HCT116 (cell line): Measurements from ENCODE around the gene SFTPA2. TPM values are rescaled to one million over a fixed set of nuclear protein-coding genes. Genes with fewer than 3 reads are reported as not detected.
"Not testable (repeated sequence)": the region's sequence is repeated elsewhere in the genome, so short reads cannot be mapped to it uniquely, and the experiment has no call there.

Source experiments
- ATAC-seq: fragments of 200-7000 bp; cut with Tn5 transposase; 2 replicates; pipeline ENCODE4 v1.9.1; 2020; ENCODE audit warnings: mild to moderate bottlenecking, moderate library complexity
- BruUV-seq: library from RNA; stranded (reverse); fragments of 400-500 nt; replicated peaks from 2 replicates; lab custom pipeline; 2021; lab: Mats Ljungman, UMichigan
- CTCF ChIA-PET: fragments of 300-600 bp; sonication (Branson Sonifier 250); formaldehyde crosslinking; loops from one replicate; lab custom pipeline; 2021; ENCODE audit warnings: antibody characterized with exemption; lab: Charles Lee
- POLR2A ChIA-PET: fragments of 300-600, 350-600 bp; sonication (Branson Sonifier 250); formaldehyde crosslinking; loops from one replicate; lab custom pipeline; 2021; ENCODE audit warnings: antibody characterized with exemption; lab: Charles Lee
- RAD21 ChIA-PET, 2 experiments: fragments of 300-600 bp; sonication (Branson Sonifier 250); formaldehyde crosslinking; loops; one replicate each; lab custom pipeline; 2023; ENCODE audit warnings: low total read pairs in 2 of 2; ENCODE audit not compliant: uncharacterized antibody in 2 of 2, unreplicated experiment in 2 of 2, low non-redundant PET in 1 of 2; lab: Charles Lee
- DNase-seq: peaks from one replicate; pipeline ENCODE4 v3.0.0-alpha.2; 2010; ENCODE audit warnings: low read depth, low spot score
- H2AFZ ChIP-seq: fragments of 200-600 bp; shearing (Covaris generic), sonication (generic); 2 replicates; pipeline ENCODE4 v1.6.1; 2017; ENCODE audit warnings: low read depth, mixed run types, mixed read lengths, antibody characterized with exemption, low read length; ENCODE audit not compliant: poor library complexity, severe bottlenecking
- H3K27ac ChIP-seq: 2 replicates; pipeline ENCODE4 v1.5.1; 2012; ENCODE audit warnings: low read depth, low read length
- H3K27me3 ChIP-seq: fragments of 200-600 bp; sonication (generic); 2 replicates; pipeline ENCODE4 v1.6.1; 2016; ENCODE audit warnings: mixed run types, low read length, mixed read lengths; ENCODE audit not compliant: insufficient read depth
- H3K36me3 ChIP-seq, 2 experiments: fragments of 200-500 bp in 1 of 2; fragments of 200-600 bp in 1 of 2; sonication (Bioruptor generic) in 1 of 2; sonication (generic) in 1 of 2; 2 replicates each; pipeline versions ENCODE4 v1.5.1 to v1.6.1; 2014 to 2016; ENCODE audit warnings: low read length in 2 of 2, inconsistent platforms in 1 of 2, mixed read lengths in 1 of 2, mixed run types in 1 of 2; ENCODE audit not compliant: insufficient read depth in 2 of 2, control insufficient read depth in 1 of 2
- H3K4me1 ChIP-seq, 2 experiments: fragments of 200-600 bp in 1 of 2; sonication (generic) in 1 of 2; 2 replicates each; pipeline versions ENCODE4 v1.5.1 to v1.6.1; 2012 to 2017; ENCODE audit warnings: low read length in 2 of 2, inconsistent platforms in 1 of 2, mild to moderate bottlenecking in 1 of 2, mixed read lengths in 1 of 2, mixed run types in 1 of 2, moderate library complexity in 1 of 2; ENCODE audit not compliant: insufficient read depth in 2 of 2, control insufficient read depth in 1 of 2
- H3K4me2 ChIP-seq: fragments of 200-600 bp; sonication (generic); 2 replicates; pipeline ENCODE4 v1.6.1; 2017; ENCODE audit warnings: mixed run types, low read length, mixed read lengths
- H3K4me3 ChIP-seq, 2 experiments: fragments of 200-600 bp in 1 of 2; sonication (generic) in 1 of 2; replicated peaks in 1 of 2; 2 replicates each; pipeline ENCODE4 v1.5.1; 2011 to 2016; ENCODE audit warnings: low read length in 2 of 2, control low read depth in 1 of 2, low read depth in 1 of 2, mild to moderate bottlenecking in 1 of 2, mixed read lengths in 1 of 2, mixed run types in 1 of 2
- H3K79me2 ChIP-seq: fragments of 200-600 bp; sonication (generic); 2 replicates; pipeline ENCODE4 v1.6.1; 2017; ENCODE audit warnings: mild to moderate bottlenecking, mixed run types, low read length, moderate library complexity, mixed read lengths; ENCODE audit not compliant: insufficient read depth
- H3K9ac ChIP-seq: fragments of 200-600 bp; sonication (generic); 2 replicates; pipeline ENCODE4 v1.6.1; 2016; ENCODE audit warnings: low read length, mixed read lengths
- H3K9me2 ChIP-seq: fragments of 200-600 bp; sonication (generic), shearing (Covaris generic); 2 replicates; pipeline ENCODE4 v1.6.1; 2017; ENCODE audit warnings: mixed run types, mild to moderate bottlenecking, moderate library complexity; ENCODE audit not compliant: insufficient read depth
- H3K9me3 ChIP-seq, 2 experiments: fragments of 200-500 bp in 1 of 2; fragments of 200-600 bp in 1 of 2; sonication (Bioruptor generic) in 1 of 2; sonication (generic) in 1 of 2; 2 replicates each; pipeline ENCODE4 v1.6.1; 2014 to 2017; ENCODE audit warnings: low read length in 2 of 2, mixed read lengths in 2 of 2, inconsistent platforms in 1 of 2, low read depth in 1 of 2, mild to moderate bottlenecking in 1 of 2, mixed run types in 1 of 2, moderate library complexity in 1 of 2; ENCODE audit not compliant: control insufficient read depth in 1 of 2, insufficient read depth in 1 of 2
- H4K20me1 ChIP-seq: fragments of 200-600 bp; sonication (generic), shearing (Covaris generic); 2 replicates; pipeline ENCODE4 v1.6.1; 2017; ENCODE audit warnings: mixed run types, mild to moderate bottlenecking, moderate library complexity; ENCODE audit not compliant: insufficient read depth
- intact Hi-C: fragments of 100-400 bp; cut with micrococcal nuclease; formaldehyde crosslinking; loops from 2 replicates; pipeline ENCODE4 v1.10.0; 2022
- total RNA-seq: library from RNA; stranded (reverse); gene quantifications from one replicate; pipeline ENCODE4 v1.2.1, GENCODE V29; 2021; ENCODE audit not compliant: unreplicated experiment

SFTPA2 gene
- total RNA-seq, 1 experiment from 2014 or later: 6.9 TPM

- H3K27me3 ChIP-seq, ATAC-seq, H3K4me2 ChIP-seq, RAD21 ChIA-PET, H4K20me1 ChIP-seq, BruUV-seq, H3K79me2 ChIP-seq, H3K27ac ChIP-seq, DNase-seq, CTCF ChIA-PET, H3K4me3 ChIP-seq, POLR2A ChIA-PET, H3K9me3 ChIP-seq, H3K9me2 ChIP-seq, H3K36me3 ChIP-seq, H2AFZ ChIP-seq, H3K9ac ChIP-seq, H3K4me1 ChIP-seq: not testable (repeated sequence)
- intact Hi-C loops: loop anchor here (10.0 kb wide), 1 partner anchor 707 kb away; no protein-coding TSS in a partner anchor
Measured at GRCh38 chr10:79528261-79528660, 31.9 kb downstream of the SFTPA2 start.

- POLR2A ChIA-PET, H3K9ac ChIP-seq, H3K27me3 ChIP-seq, DNase-seq, ATAC-seq, H3K4me1 ChIP-seq, H3K9me2 ChIP-seq, CTCF ChIA-PET, H2AFZ ChIP-seq, RAD21 ChIA-PET, H3K79me2 ChIP-seq, H4K20me1 ChIP-seq, H3K27ac ChIP-seq, H3K4me2 ChIP-seq, H3K9me3 ChIP-seq, H3K4me3 ChIP-seq, H3K36me3 ChIP-seq, BruUV-seq: not testable (repeated sequence)
- intact Hi-C loops: loop anchor here (10.0 kb wide), 1 partner anchor 710 kb away; no protein-coding TSS in a partner anchor
Measured at GRCh38 chr10:79525049-79525710, 35.0 kb downstream of the SFTPA2 start.

GRCh38 chr10:79523157-79523853 lies 36.9 kb downstream of the SFTPA2 start:
- H3K27me3 ChIP-seq, H3K9ac ChIP-seq, POLR2A ChIA-PET, BruUV-seq, H3K79me2 ChIP-seq, H3K4me2 ChIP-seq, H3K36me3 ChIP-seq, RAD21 ChIA-PET, CTCF ChIA-PET, DNase-seq, ATAC-seq, H3K4me1 ChIP-seq, H3K27ac ChIP-seq, H3K9me3 ChIP-seq, H2AFZ ChIP-seq, H4K20me1 ChIP-seq, H3K9me2 ChIP-seq, H3K4me3 ChIP-seq: not testable (repeated sequence)
- intact Hi-C loops: loop anchor here (10.0 kb wide), 1 partner anchor 711 kb away; no protein-coding TSS in a partner anchor

DNA sequence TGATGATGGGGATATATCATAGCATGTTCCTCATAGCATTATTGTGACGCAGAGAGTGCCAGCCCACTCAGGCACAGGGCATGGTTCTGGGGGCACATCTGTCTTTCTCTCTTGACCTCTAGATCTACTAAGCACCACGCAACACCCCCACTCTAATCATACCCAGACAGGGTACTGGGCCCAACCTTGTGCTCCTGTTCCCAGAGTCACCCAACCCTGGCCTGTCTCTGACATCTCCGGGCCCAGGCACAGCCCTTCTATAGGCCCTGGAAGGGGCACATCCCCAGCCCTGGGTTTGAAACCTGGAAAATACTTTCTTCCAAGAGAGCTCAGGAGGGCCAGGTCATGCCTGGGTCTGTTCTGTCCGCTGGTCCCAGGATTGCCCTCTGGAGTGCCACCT lies 37.7 kb downstream of the SFTPA2 start:
- H3K4me3 ChIP-seq, H3K4me1 ChIP-seq, RAD21 ChIA-PET, H3K9me3 ChIP-seq, H3K9ac ChIP-seq, H3K27ac ChIP-seq, H4K20me1 ChIP-seq, H3K36me3 ChIP-seq, H2AFZ ChIP-seq, BruUV-seq, DNase-seq, H3K27me3 ChIP-seq, ATAC-seq, H3K9me2 ChIP-seq, CTCF ChIA-PET, H3K79me2 ChIP-seq, H3K4me2 ChIP-seq, POLR2A ChIA-PET: not testable (repeated sequence)
- intact Hi-C loops: loop anchor here (10.0 kb wide), 1 partner anchor 712 kb away; no protein-coding TSS in a partner anchor
